Activated naive CD4-positive, alpha-beta T cell treated with anti-CD3 and anti-CD28 coated beads, Interleukin-2, amount 50 U/mL, for 24 hours (primary cell): ENCODE measurements around the gene HSPG2.
"Not testable (repeated sequence)": the region's sequence is repeated elsewhere in the genome, so short reads cannot be mapped to it uniquely, and the experiment has no call there.

ENCODE experiments used
- H3K27ac Mint-ChIP-seq: one replicate; pipeline ENCODE4 v1.8.0; 2021; ENCODE audit warnings: mild to moderate bottlenecking, mixed read lengths
- H3K27me3 Mint-ChIP-seq: one replicate; pipeline ENCODE4 v1.8.0; 2021; ENCODE audit warnings: mixed read lengths
- H3K36me3 Mint-ChIP-seq: one replicate; pipeline ENCODE4 v1.8.0; 2021; ENCODE audit warnings: mixed read lengths
- H3K4me1 Mint-ChIP-seq: one replicate; pipeline ENCODE4 v1.8.0; 2021; ENCODE audit warnings: mixed read lengths
- H3K4me3 Mint-ChIP-seq: one replicate; pipeline ENCODE4 v1.8.0; 2021; ENCODE audit warnings: mild to moderate bottlenecking, mixed read lengths
- H3K9me3 Mint-ChIP-seq: one replicate; pipeline ENCODE4 v1.8.0; 2021; ENCODE audit warnings: mixed read lengths

HSPG2 gene

GRCh38 chr1:21785764-21786163 is 151.3 kb downstream of the HSPG2 start:
- H3K4me3 Mint-ChIP-seq, H3K27me3 Mint-ChIP-seq, H3K27ac Mint-ChIP-seq, H3K9me3 Mint-ChIP-seq, H3K36me3 Mint-ChIP-seq: not testable (repeated sequence)
- H3K4me1 Mint-ChIP-seq: peaks cover 13% of the 10 kb centered on the region

- H3K4me3 Mint-ChIP-seq: peak overlapping the region; percentile 92
- peak overlapping the region; percentile 100 for H3K27ac Mint-ChIP-seq
- H3K27me3 Mint-ChIP-seq: no peaks in the 10 kb centered on the region
- no peaks in the 10 kb centered on the region for H3K9me3 Mint-ChIP-seq
- peaks cover 26% of the 10 kb centered on the region for H3K4me1 Mint-ChIP-seq
- H3K36me3 Mint-ChIP-seq: peaks cover 1% of the 10 kb centered on the region
Measured at GRCh38 chr1:21783679-21784603, 153.2 kb downstream of the HSPG2 start.

GRCh38 chr1:21782868-21783678 is 154.0 kb downstream of the HSPG2 start, which contains the start of gene USP48:
USP48 (minus strand) TSS chr1:21783149; CDS start chr1:21782957, 192 bp downstream.
- Mint-ChIP-seq H3K4me3 (peak within 1 kb of the TSS; percentile 92), H3K27ac (peak within 1 kb of the TSS; percentile 100), H3K27me3 (no peaks in the 10 kb centered on the region), H3K9me3 (no peaks in the 10 kb centered on the region), H3K4me1 (peaks cover 30% of the 10 kb centered on the region), H3K36me3 (peaks cover 1% of the 10 kb centered on the region)

- Mint-ChIP-seq H3K36me3 (peaks cover 2% of the 10 kb centered on the region), H3K27ac (peak overlapping the region; percentile 100), H3K4me1 (peaks cover 36% of the 10 kb centered on the region), H3K4me3 (peak overlapping the region; percentile 92), H3K27me3 (no peaks in the 10 kb centered on the region), H3K9me3 (no peaks in the 10 kb centered on the region)
Measured at GRCh38 chr1:21782349-21782867, 154.7 kb downstream of the HSPG2 start.

GRCh38 chr1:21781815-21782348 is 155.2 kb downstream of the HSPG2 start:
- H3K27me3 Mint-ChIP-seq: no peaks in the 10 kb centered on the region
- peak overlapping the region; percentile 92 for H3K4me3 Mint-ChIP-seq
- H3K9me3 Mint-ChIP-seq: no peaks in the 10 kb centered on the region
- peaks cover 41% of the 10 kb centered on the region for H3K4me1 Mint-ChIP-seq
- H3K27ac Mint-ChIP-seq: peak overlapping the region; percentile 100
- peaks cover 4% of the 10 kb centered on the region for H3K36me3 Mint-ChIP-seq

- H3K36me3 Mint-ChIP-seq: peaks cover 6% of the 10 kb centered on the region
- H3K9me3 Mint-ChIP-seq: no peaks in the 10 kb centered on the region
- H3K4me3 Mint-ChIP-seq: peak overlapping the region; percentile 88
- H3K27ac Mint-ChIP-seq: peak overlapping the region; percentile 98
- peaks cover 57% of the 10 kb centered on the region for H3K4me1 Mint-ChIP-seq
- H3K27me3 Mint-ChIP-seq: no peaks in the 10 kb centered on the region
Measured at GRCh38 chr1:21779613-21780521, 157.2 kb downstream of the HSPG2 start.

- H3K27ac Mint-ChIP-seq: peak overlapping the region; percentile 90
- no peaks in the 10 kb centered on the region for H3K27me3 Mint-ChIP-seq
- H3K4me3 Mint-ChIP-seq: peak overlapping the region; percentile 31
- no peaks in the 10 kb centered on the region for H3K9me3 Mint-ChIP-seq
- peaks cover 6% of the 10 kb centered on the region for H3K36me3 Mint-ChIP-seq
- H3K4me1 Mint-ChIP-seq: peaks cover 57% of the 10 kb centered on the region
Measured at GRCh38 chr1:21778405-21778727, 158.7 kb downstream of the HSPG2 start.

GRCh38 chr1:21776925-21777324 is 160.2 kb downstream of the HSPG2 start:
- H3K4me1 Mint-ChIP-seq: peaks cover 67% of the 10 kb centered on the region
- H3K27me3 Mint-ChIP-seq, H3K9me3 Mint-ChIP-seq, H3K4me3 Mint-ChIP-seq, H3K36me3 Mint-ChIP-seq: not testable (repeated sequence)
- peak overlapping the region; percentile 82 for H3K27ac Mint-ChIP-seq

GRCh38 chr1:21775985-21776562 is 161.0 kb downstream of the HSPG2 start:
- Mint-ChIP-seq H3K9me3 (no peaks in the 10 kb centered on the region), H3K27ac (peak overlapping the region; percentile 25), H3K4me1 (peaks cover 62% of the 10 kb centered on the region), H3K4me3 (no peak overlapping the region), H3K27me3 (no peaks in the 10 kb centered on the region), H3K36me3 (peaks cover 6% of the 10 kb centered on the region)

- H3K27me3 Mint-ChIP-seq: no peaks in the 10 kb centered on the region
- H3K27ac Mint-ChIP-seq: peak overlapping the region; percentile 25
Measured at GRCh38 chr1:21775550-21775914, 161.6 kb downstream of the HSPG2 start.

GRCh38 chr1:21774835-21775549 is 162.1 kb downstream of the HSPG2 start:
- Mint-ChIP-seq H3K36me3 (peaks cover 7% of the 10 kb centered on the region), H3K27me3 (no peaks in the 10 kb centered on the region), H3K4me1 (peaks cover 60% of the 10 kb centered on the region), H3K27ac (peak overlapping the region; percentile 25), H3K4me3 (no peak overlapping the region), H3K9me3 (no peaks in the 10 kb centered on the region)

More at GRCh38 chr1:21775550-21775914, 161.6 kb downstream of the HSPG2 start:
- Mint-ChIP-seq H3K36me3 (peaks cover 6% of the 10 kb centered on the region), H3K4me1 (peaks cover 61% of the 10 kb centered on the region), H3K4me3 (no peak overlapping the region), H3K9me3 (no peaks in the 10 kb centered on the region)

GRCh38 chr1:21773585-21773984 is 163.5 kb downstream of the HSPG2 start:
- no peaks in the 10 kb centered on the region for H3K9me3 Mint-ChIP-seq
- H3K27ac Mint-ChIP-seq: peak overlapping the region; percentile 26
- H3K36me3 Mint-ChIP-seq: peaks cover 12% of the 10 kb centered on the region
- peak overlapping the region; percentile 40 for H3K4me3 Mint-ChIP-seq
- peaks cover 64% of the 10 kb centered on the region for H3K4me1 Mint-ChIP-seq
- no peaks in the 10 kb centered on the region for H3K27me3 Mint-ChIP-seq
